Mammary epithelial cell (primary cell): ENCODE data around the gene TMIGD3.

Experiments
- CTCF ChIP-seq, 2 donors: IDR thresholded peaks in 1 of 2; conservative IDR thresholded peaks in 1 of 2; 2 replicates each; pipeline ENCODE4 v1.5.1; 2011 to 2012; ENCODE audit warnings: inconsistent platforms in 2 of 2, low read length in 2 of 2, mild to moderate bottlenecking in 2 of 2, control low read depth in 1 of 2, low read depth in 1 of 2; ENCODE audit not compliant: insufficient read depth in 1 of 2; ENCODE audit errors: extremely low read depth in 1 of 2
- EZH2 ChIP-seq: IDR thresholded peaks from 2 replicates; pipeline ENCODE4 v1.6.1; 2012; ENCODE audit warnings: low read length, inconsistent platforms, borderline replicate concordance

GRCh38 chr1:111475701-111476100 lies 27.7 kb downstream of the TMIGD3 start:
- TF ChIP-seq CTCF (conservative IDR thresholded peaks at IDR 0.05 in 1 of 2, IDR thresholded peaks at IDR 0.05 in 1 of 2; ENCODE audit: extremely low read depth in 1 of 2, insufficient read depth in 1 of 2, low read depth in 1 of 2, low read length in 2 of 2) (no peak), EZH2 (no peak)
